Hepatocyte (in vitro differentiated cells): ENCODE data around the gene PCGF3. TPM values are rescaled to one million over a fixed set of nuclear protein-coding genes. Genes with fewer than 3 reads are reported as not detected.

Experiments
- DNase-seq: peaks from one replicate; pipeline ENCODE4 v3.0.0-alpha.2; 2016; ENCODE audit warnings: low spot score
- H2AFZ ChIP-seq: fragments of 200-600 bp; sonication (generic); 2 replicates; pipeline ENCODE4 v1.6.0; 2016; ENCODE audit warnings: antibody characterized with exemption, mild to moderate bottlenecking
- H3K27ac ChIP-seq: fragments of 200-600 bp; sonication (generic); 2 replicates; pipeline ENCODE4 v1.5.1; 2016; ENCODE audit warnings: mild to moderate bottlenecking
- H3K27me3 ChIP-seq: fragments of 200-600 bp; sonication (generic); 2 replicates; pipeline ENCODE4 v1.6.1; 2016
- H3K36me3 ChIP-seq: fragments of 200-600 bp; sonication (generic); replicated peaks from 2 replicates; pipeline ENCODE4 v1.5.1; 2016; ENCODE audit warnings: low read depth; ENCODE audit not compliant: insufficient read depth
- H3K4me1 ChIP-seq: fragments of 200-600 bp; sonication (generic); 2 replicates; pipeline ENCODE4 v1.5.1; 2016; ENCODE audit warnings: mild to moderate bottlenecking, moderate library complexity; ENCODE audit not compliant: insufficient read depth
- H3K4me2 ChIP-seq: fragments of 200-600 bp; sonication (generic); 2 replicates; pipeline ENCODE4 v1.6.0; 2016
- H3K4me3 ChIP-seq: fragments of 200-600 bp; sonication (generic); 2 replicates; pipeline ENCODE4 v1.5.1; 2016; ENCODE audit warnings: mild to moderate bottlenecking
- H3K79me2 ChIP-seq: fragments of 200-600 bp; sonication (generic); 2 replicates; pipeline ENCODE4 v1.6.0; 2017; ENCODE audit warnings: mild to moderate bottlenecking
- H3K9me2 ChIP-seq: fragments of 200-600 bp; sonication (generic); replicated peaks from 2 replicates; pipeline ENCODE4 v1.6.0; 2017; ENCODE audit warnings: mild to moderate bottlenecking; ENCODE audit not compliant: insufficient read depth
- H3K9me3 ChIP-seq: fragments of 200-600 bp; sonication (generic); 2 replicates; pipeline ENCODE4 v1.5.1; 2016; ENCODE audit warnings: low read depth, mild to moderate bottlenecking
- H4K20me1 ChIP-seq: fragments of 200-600 bp; sonication (generic); 2 replicates; pipeline ENCODE4 v1.6.0; 2016; ENCODE audit warnings: mild to moderate bottlenecking; ENCODE audit not compliant: insufficient read depth, poor library complexity, severe bottlenecking
- EZH2 ChIP-seq: fragments of 200-600 bp; sonication (generic); IDR thresholded peaks from 2 replicates; pipeline ENCODE4 v1.6.1; 2016; ENCODE audit warnings: antibody characterized with exemption, mild to moderate bottlenecking, borderline replicate concordance
- EZH2phosphoT487 ChIP-seq: fragments of 200-600 bp; sonication (generic); IDR thresholded peaks from one replicate; pipeline ENCODE4 v1.6.1; 2018; ENCODE audit warnings: antibody characterized with exemption, mild to moderate bottlenecking, low read depth, moderate library complexity; ENCODE audit not compliant: unreplicated experiment, severe bottlenecking
- WGBS: methylation state at CpG from one replicate; pipeline ENCODE4 v1.1.6; 2016; ENCODE audit warnings: low lambda C conversion rate; ENCODE audit errors: missing lambda C conversion rate; 5-methylcytosine and 5-hydroxymethylcytosine counted together
- polyA plus RNA-seq: library from polyadenylated mRNA; unstranded; fragments of >200 nt; fragmentation: Nextera tagmentation; extraction: Ambion mirVana; gene quantifications from 2 replicates; pipeline ENCODE4 v1.2.1, GENCODE V29; 2016
- total RNA-seq: library from RNA; depleted of rRNA; stranded (reverse); fragments of >200 nt; gene quantifications from 2 replicates; pipeline ENCODE4 v1.2.3, GENCODE V29; 2014
- TF ChIP-seq, protein P1 (sequence below): fragments of 200-600 bp; sonication (generic); IDR thresholded peaks from 2 replicates; pipeline ENCODE4 v1.5.1; 2016; ENCODE audit warnings: antibody characterized with exemption, mild to moderate bottlenecking; ENCODE audit not compliant: poor library complexity

PCGF3 gene
- total and polyA plus RNA-seq, 2 experiments from 2014 or later, result 21.8 to 43.5 TPM

DNA sequence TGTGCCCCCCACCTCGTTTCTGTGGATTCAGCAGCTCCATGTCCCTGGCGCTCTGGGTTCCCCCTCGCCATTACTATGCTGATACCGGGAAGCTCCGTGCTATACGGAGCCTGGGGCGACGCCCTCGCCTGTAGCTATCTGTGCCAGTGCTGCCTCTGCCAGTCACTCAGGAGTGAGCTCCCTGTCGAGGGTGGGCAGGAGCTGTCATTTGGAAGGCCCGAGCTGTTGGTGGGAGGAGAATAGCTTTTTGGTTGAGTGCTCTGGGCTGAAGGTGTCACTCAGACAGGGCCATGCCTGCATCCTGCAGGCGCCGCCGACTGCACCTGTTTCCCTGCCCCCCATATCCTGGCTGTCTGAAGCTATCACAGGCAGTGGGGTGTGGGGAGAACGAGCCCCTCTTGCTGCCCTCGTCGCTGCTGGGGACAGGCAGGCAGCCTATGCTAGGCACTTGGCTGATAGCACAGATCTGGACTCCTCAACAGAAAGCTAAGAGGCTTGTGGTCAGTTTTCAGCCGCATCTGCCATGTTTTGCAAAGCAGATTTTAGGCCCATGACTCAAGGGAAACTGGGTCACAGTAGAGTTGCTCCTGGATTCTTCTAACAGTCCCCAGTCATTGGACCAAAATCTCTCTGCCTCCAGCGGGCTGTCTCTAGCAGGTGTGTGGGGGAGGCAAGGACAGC is 88.4 kb downstream of the PCGF3 start:
- 73% methylated on average over 19 of the region's 19 CpGs for WGBS
- Histone ChIP-seq H3K9me3 (no peaks in the 10 kb centered on the region), H4K20me1 (no peaks in the 10 kb centered on the region), H3K9me2 (no peaks in the 10 kb centered on the region), H3K36me3 (no peaks in the 10 kb centered on the region), H2AFZ (no peak overlapping the region), H3K27me3 (peaks cover 46% of the 10 kb centered on the region), H3K4me1 (peaks cover 10% of the 10 kb centered on the region), H3K27ac (no peak overlapping the region), H3K79me2 (no peaks in the 10 kb centered on the region), H3K4me2 (no peak overlapping the region), H3K4me3 (no peak overlapping the region)
- no peak for DNase-seq
- TF ChIP-seq, protein P1, sequence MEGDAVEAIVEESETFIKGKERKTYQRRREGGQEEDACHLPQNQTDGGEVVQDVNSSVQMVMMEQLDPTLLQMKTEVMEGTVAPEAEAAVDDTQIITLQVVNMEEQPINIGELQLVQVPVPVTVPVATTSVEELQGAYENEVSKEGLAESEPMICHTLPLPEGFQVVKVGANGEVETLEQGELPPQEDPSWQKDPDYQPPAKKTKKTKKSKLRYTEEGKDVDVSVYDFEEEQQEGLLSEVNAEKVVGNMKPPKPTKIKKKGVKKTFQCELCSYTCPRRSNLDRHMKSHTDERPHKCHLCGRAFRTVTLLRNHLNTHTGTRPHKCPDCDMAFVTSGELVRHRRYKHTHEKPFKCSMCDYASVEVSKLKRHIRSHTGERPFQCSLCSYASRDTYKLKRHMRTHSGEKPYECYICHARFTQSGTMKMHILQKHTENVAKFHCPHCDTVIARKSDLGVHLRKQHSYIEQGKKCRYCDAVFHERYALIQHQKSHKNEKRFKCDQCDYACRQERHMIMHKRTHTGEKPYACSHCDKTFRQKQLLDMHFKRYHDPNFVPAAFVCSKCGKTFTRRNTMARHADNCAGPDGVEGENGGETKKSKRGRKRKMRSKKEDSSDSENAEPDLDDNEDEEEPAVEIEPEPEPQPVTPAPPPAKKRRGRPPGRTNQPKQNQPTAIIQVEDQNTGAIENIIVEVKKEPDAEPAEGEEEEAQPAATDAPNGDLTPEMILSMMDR, result no peak
- TF ChIP-seq EZH2 (no peak), EZH2phosphoT487 (no peak)

DNA sequence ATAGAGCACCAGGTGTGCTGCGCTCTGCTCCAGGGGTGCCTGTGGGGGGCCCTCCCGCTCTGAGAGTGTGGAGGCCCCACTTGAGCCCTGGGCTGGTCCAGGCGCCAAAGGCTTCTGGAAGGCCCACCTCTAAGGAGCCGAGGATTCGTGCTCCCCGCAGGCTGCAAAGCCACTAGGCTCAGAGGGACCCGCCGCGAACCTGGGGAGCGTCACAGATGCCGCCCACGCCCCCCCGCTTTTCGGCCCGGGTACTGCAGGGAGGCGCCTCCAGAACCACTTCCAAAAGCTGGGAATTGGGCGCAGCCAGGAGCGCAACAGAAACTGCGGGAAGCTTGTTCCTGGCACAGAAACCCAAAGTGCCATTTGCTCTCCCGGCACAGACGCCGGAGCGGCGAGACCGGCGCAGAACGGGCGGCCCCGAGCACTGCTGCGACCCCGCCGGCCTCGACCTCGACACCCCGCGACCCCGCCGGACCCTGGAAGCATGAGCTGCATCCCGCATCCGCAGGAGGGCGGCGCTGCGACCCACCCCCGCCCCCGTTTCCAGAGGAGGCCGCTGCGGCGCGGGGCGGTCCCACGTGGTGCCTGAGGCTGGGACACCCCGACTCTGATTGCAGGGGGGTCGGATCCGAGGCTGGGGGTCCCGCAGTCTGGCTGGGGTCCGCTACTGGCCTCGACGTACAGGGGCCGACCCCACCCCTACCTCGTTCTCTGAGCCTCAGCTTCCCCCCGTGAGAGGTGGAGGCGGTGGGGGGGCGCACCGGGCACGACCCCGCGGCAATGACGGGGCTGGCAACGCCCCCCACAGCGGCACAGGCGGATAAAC is 89.5 kb downstream of the PCGF3 start:
- no peaks in the 10 kb centered on the region for H4K20me1 ChIP-seq
- no peak for DNase-seq
- H3K4me1 ChIP-seq, result peaks cover 10% of the 10 kb centered on the region
- no peaks in the 10 kb centered on the region for H3K79me2 ChIP-seq
- H3K27me3 ChIP-seq, result peaks cover 46% of the 10 kb centered on the region
- no peaks in the 10 kb centered on the region for H3K9me2 ChIP-seq
- peak overlapping the region; percentile 83 for H3K4me2 ChIP-seq
- WGBS, result 14% methylated on average over 53 of the region's 71 CpGs
- H3K4me3 ChIP-seq, result no peak overlapping the region
- TF ChIP-seq EZH2, result peak; percentile 94
- TF ChIP-seq EZH2phosphoT487, result no peak
- TF ChIP-seq, protein P1, result no peak
- no peak overlapping the region for H2AFZ ChIP-seq
- no peaks in the 10 kb centered on the region for H3K36me3 ChIP-seq
- H3K9me3 ChIP-seq, result no peaks in the 10 kb centered on the region
- H3K27ac ChIP-seq, result no peak overlapping the region

DNA sequence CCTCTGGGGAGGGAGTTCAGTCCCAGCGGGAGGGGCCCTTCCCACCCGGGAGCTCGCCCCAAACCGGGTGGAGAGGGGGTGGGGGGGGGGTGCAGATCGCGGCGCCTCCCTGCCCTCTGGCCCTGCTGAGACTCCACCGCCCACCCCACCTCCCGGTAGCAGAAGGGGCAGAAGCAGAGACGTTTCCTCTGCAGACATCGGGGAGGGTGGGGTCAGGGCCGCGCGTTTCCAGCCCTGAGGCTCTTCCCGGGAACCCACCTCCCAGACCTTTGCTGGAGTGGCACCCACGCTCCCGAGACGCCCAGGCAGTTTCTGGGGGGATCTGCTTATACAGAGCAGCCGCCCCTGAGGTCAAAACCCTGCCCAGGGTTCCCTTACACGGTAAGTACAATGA is 90.1 kb downstream of the PCGF3 start:
- H3K27ac ChIP-seq, result no peak overlapping the region
- no peak overlapping the region for H2AFZ ChIP-seq
- peaks cover 46% of the 10 kb centered on the region for H3K27me3 ChIP-seq
- no peaks in the 10 kb centered on the region for H3K9me3 ChIP-seq
- TF ChIP-seq, protein P1, result no peak
- peak; percentile 13 for TF ChIP-seq EZH2
- 56% methylated on average over 7 of the region's 20 CpGs for WGBS
- no peaks in the 10 kb centered on the region for H4K20me1 ChIP-seq
- H3K4me3 ChIP-seq, result no peak overlapping the region
- no peaks in the 10 kb centered on the region for H3K36me3 ChIP-seq
- H3K4me1 ChIP-seq, result peaks cover 10% of the 10 kb centered on the region
- H3K4me2 ChIP-seq, result peak overlapping the region; percentile 83
- DNase-seq, result no peak
- no peaks in the 10 kb centered on the region for H3K9me2 ChIP-seq
- no peaks in the 10 kb centered on the region for H3K79me2 ChIP-seq
